HG02870 (cell line): ENCODE data around the gene AVPR2.

Experiments used
- ATAC-seq: cut with Tn5 transposase; IDR thresholded peaks from one replicate; pipeline ENCODE4 v1.9.1; 2021; ENCODE audit warnings: mild to moderate bottlenecking, moderate library complexity; ENCODE audit not compliant: unreplicated experiment

AVPR2 gene

DNA sequence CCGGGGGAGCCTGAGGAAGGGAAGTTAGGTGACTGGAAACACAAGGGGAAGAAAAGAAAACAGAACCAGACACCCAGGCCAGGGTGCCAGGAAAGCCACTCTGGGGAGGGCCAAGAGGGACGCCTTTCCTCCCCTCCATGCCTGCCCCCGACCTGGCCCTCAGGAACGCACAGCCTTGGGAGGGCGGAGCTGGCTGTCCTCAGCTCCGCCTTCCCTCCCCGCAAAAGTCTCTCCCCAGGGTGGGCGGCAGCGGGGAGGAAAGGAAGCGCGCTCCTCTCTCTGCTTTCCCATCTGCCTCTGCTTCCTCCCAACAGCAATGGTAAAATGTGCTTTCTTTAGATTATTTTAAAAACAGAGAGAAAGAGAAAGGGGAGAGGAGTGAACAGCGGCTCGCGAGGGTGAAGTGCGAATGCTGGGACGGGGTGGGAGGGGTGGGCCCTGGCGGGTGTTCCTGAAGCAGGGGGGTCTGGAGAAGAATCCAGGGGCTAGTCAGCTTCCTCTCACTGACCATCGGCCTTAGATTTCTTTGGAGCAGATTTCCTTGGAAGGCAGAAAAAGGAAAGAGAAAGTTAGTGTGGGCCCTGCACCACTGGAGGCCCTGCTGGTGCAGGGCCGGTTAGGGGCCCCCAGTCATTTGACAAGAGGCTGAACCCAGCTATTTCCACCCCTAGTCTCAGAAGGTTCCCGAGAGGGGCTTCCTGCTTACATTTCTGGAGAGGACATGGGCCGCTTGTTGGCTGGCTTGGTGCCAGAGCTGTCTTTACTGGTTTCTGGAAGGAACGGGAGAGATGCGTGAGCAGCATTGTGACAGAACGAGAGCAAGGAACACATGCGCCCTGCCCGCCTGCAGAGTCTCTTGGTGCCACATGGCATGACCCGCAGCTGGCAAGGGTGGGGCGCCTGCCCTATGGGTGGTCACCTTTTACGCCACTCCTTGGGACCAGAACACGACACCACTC, 44.7 kb downstream of the AVPR2 start:
- ATAC-seq = no peak

DNA sequence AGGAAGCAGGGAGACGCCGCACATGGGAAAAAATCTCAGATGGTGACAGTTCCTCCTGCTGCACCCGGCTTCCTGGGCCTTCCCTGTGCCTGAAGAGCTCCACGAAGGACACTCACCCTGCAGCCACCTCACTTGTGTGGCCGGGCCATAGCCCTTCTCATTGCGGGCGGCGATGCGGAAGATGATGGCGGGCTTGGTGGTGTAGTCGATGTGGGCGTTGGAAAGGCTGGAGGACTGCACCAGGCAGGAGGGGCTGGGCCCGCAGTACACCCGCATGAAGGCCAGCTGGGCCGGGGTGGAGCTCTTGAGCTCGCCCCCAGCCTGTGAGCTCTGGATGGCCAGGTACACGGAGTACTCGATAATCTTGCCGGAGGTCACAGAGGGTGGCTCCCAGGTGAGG, 45.7 kb downstream of the AVPR2 start:
- no peak for ATAC-seq

DNA sequence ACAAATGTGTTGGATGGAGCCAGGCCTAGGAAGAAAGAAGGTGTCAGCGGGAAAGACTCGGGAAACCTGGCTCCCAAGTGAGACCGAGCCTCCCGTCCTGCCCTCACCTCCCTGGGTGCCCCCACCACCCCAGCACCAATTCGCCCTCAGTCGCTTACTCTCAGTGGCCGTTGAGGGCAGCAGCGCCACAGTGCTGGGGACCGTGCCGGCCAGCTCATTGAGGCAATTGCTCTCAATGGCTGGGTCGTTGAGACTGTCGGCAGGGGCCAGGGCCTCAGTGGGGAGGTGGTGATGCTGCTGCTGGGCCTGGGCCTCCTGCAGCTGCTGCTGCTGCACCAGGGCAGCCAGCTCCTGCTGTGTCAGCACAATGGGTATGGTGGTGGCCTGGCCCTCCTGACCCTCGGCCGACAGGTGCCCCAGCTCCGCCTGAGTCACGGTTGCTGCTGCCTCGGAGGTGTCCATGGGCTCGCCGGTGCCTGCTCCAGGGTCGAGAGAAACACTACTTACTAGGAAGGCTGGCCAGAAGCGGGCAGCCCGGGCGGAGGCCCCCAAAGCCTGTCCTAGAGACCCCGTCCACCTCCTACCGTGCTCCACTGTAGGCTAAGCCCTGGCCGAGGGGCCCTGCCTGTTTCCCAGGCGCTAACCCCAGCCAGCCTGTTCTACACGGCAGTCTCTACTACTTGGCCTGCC, 47.4 kb downstream of the AVPR2 start:
- ATAC-seq = no peak

DNA sequence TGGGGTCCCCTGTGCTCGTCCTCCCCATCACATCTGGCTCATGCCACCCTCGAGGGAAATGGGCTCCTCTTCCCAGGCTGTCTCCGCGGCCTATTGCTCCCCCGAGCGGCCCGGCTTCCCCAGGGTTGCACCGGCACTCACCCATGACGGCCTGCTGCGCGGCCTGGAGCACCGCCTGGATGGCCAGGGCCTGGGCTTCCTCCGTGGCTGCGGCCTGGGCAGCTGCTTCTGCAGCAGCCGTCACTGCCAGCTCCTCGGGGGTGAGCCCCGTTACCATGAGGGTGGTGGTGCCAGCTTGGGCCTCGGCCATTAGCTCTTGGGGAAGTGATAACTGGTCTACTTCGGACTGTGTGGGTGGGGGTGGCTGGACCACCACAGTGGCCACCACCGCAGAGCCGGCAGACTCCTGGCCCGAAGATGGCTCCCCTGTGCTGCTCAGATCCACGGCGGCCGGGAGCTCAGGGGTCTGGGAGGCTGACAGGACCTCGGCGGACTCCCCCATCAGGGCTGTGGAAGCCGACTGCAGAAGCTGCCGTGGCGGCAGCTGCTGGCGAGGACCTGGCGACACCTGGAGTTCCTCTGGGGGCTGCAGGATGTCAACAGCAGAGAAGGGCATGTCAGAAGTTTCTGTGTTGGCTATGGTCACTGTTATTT, 48.0 kb downstream of the AVPR2 start:
- no peak for ATAC-seq

DNA sequence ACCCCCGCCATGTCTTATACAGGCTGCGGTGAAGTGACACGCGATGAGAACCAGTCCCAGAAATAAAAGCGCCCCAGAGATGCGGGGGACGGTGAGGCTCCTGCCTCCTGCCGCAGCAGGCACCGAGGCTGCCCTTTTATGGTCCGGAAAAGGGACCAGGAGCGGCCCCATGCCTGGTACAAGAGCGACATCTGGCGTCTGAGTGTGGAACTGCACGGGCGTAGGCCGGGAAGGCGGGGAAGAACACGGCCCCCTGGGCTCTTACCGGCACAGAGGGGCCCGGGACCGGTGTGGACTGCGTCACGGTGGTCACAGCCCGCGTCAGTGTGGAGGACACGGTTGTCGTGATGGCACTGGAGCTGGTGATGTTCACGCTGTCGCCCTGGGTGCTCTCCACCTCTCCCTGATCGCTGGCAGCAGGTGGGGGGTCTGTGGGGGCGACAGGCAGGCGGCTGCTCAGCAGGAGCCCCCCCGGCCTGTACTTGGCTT, 48.9 kb downstream of the AVPR2 start:
- ATAC-seq = no peak

DNA sequence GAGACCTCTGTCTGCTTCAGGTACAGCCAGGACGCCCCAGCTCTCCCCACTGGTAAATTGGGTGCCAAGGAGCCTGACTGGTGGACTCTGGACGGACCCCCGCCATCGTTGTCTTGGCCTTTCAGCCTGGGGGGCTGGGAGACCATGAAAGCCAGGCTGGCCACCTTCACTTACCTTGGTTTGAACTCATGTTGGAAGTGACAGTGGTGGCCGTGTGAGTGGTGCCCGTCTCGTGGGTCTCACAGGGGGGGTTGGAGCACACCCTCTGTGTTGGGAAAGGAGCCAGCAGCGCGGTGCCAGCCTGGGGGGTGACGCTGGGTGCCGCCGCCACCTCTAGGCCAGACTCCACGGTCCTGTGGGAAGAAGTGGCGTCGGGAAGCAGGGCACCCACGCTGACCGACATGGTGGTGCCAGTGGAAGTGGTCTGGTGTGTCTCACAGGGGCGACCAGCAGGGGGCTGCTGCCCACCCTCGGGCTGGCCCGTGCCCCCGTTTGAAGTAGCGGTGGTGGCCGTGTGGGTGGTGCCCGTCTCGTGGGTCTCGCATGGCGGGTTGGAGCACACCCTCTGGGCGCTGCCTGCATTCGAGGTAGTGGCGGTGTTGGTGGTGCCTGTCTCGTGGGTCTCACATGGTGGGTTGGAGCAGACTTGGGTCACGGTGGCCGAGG, 49.6 kb downstream of the AVPR2 start:
- ATAC-seq = no peak

DNA sequence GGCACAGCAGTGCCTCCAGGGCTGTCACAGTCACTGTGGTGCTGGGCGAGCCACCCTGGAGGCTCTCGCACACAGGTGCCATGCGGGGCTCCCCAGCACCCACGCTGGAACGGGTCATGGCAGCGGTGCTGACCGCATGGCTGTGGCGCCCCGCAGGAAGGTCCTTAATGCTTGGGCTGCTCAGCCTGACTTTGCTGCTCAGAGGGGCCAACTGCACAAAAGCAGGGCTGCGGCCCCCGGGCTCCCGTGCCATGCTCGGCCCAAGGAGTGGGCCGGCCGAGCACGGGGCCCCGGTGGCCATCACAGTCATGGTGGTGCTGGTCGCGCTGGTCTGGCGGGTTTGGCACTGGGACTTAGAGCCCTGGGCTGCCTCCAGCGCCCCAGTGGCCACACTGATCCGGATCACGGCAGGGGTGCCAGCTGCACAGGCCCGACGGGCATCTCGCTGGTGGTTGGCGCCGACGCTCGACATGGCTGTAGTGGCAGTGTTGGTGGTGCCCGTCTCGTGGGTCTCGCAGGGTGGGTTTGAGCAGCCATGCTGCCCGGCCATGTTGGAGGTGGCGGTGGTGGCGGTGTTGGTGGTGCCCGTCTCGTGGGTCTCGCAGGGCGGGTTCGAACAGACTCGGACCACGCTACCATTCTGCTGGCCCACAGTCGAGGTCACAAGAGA, 50.2 kb downstream of the AVPR2 start:
- no peak for ATAC-seq

DNA sequence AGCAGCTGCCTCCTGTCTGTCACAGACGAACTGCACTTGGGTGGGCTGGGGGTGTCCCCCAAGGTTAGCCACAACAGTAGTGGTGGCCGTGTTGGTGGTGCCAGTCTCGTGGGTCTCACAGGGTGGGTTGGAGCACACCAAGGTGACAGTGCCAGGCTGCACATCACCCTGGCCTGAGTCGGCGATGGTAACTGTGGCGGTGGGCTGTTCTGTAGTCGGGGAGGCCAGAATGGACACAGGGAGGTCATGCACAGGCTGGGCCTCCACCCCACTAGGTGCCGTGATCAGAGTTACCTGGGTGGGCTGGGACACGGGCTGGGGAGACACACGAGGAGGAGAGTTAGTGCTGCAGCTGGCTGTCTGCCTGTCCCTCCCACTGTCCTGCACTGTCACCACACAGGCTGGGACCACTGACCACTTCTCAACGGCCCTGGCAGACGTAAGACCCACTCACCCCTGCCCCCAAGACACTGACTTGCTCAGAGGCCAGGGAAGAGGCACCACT, 50.8 kb downstream of the AVPR2 start:
- no peak for ATAC-seq

DNA sequence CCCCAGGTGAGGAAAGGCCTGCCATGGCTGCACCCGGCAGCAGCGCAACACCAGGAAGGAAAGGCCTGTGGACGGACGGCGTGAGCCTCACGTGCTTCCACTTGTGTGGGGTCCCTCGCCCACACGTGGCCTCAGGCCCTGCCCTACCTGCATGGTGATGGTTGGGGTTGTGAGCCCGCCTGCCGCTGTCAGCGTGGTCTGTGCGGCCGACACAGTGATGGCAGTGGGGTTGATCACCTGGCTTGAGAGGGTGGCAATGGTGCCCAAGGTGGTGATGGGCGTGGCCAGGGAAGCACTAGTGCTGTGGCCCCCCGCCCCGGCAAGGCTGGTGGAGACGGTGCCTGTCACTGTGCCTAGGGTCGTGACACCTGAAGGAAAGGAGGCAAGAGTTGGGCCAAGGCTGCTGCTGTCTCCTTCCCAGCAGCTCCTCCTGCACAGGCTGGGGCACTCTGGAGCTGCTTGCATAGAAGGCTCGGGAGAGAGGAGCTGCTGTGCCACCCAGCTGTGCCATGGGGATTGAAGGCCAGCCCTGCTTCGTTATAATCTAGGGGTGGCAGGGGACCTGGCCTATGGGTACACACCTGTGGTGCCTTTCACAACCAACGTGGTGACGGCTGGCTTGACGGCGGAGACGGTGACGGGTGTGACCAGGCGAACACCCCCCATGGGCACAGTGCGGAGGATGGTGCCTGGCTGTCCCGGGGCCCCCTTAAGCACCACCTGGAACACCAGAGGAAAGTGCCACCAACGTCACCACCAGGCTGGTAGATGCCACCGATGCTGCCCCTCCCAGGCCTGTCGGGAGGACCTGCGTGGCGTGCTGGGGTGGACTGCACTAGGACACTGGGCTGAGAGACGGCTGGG, 51.8 kb downstream of the AVPR2 start:
- ATAC-seq = no peak
